Ascending aorta (tissue), 2 donors: ENCODE results near the gene IGLL1. TPM values are rescaled to one million over a fixed set of nuclear protein-coding genes. Genes with fewer than 3 reads are reported as not detected.

ENCODE experiments used
- DNase-seq, 2 donors: peaks; one replicate each; pipeline ENCODE4 v3.0.0-alpha.2; 2019; ENCODE audit warnings: low spot score in 2 of 2
- H3K27ac ChIP-seq, 2 donors: fragments of 200-600 bp; sonication (generic); one replicate each; pipeline ENCODE4 v1.5.1; 2016 to 2017; ENCODE audit warnings: mild to moderate bottlenecking in 1 of 2
- H3K27me3 ChIP-seq: fragments of 200-600 bp; sonication (generic); one replicate; pipeline ENCODE4 v1.5.1; 2017
- H3K36me3 ChIP-seq, 2 donors: fragments of 200-600 bp; sonication (generic); one replicate each; pipeline ENCODE4 v1.5.1; 2016
- H3K4me1 ChIP-seq, 2 donors: fragments of 200-600 bp; sonication (generic); one replicate each; pipeline ENCODE4 v1.5.1; 2016 to 2017; ENCODE audit warnings: mild to moderate bottlenecking in 1 of 2
- H3K4me3 ChIP-seq, 2 donors: fragments of 200-600 bp; sonication (generic); one replicate each; pipeline ENCODE4 v1.5.1; 2016 to 2017; ENCODE audit warnings: mild to moderate bottlenecking in 1 of 2
- H3K9me3 ChIP-seq, 2 donors: fragments of 200-600 bp; sonication (generic); one replicate each; pipeline ENCODE4 v1.5.1; 2016
- intact Hi-C: fragments of 100-400 bp; cut with DNase I; formaldehyde crosslinking; loops from one replicate; pipeline ENCODE4 v1.15.1; 2023
- total RNA-seq: library from RNA; depleted of rRNA; stranded (reverse); fragments of >200 nt; gene quantifications from one replicate; pipeline ENCODE4 v1.1.0, GENCODE V29; 2016
- TF ChIP-seq, protein P1 (sequence below), 3 experiments: fragments of 200-600 bp in 2 of 3; fragments of 450-650 bp in 1 of 3; sonication (generic) in 2 of 3; IDR thresholded peaks; one replicate each; pipeline ENCODE4 v1.5.1; 2016 to 2019; ENCODE audit warnings: antibody characterized with exemption in 3 of 3, mild to moderate bottlenecking in 1 of 3, moderate library complexity in 1 of 3

IGLL1 gene
- total RNA-seq, 1 donor from 2014 or later, result not detected

- Histone ChIP-seq H3K27me3 (no peaks in the 10 kb centered on the region), H3K9me3 (no peaks in the 10 kb centered on the region), H3K36me3 (no peaks in the 10 kb centered on the region), H3K4me3 (no peak overlapping the region), H3K4me1 (no peaks in the 10 kb centered on the region), H3K27ac (no peak overlapping the region)
- no peak for DNase-seq
- intact Hi-C loops, result no loop called here
- TF ChIP-seq, protein P1, sequence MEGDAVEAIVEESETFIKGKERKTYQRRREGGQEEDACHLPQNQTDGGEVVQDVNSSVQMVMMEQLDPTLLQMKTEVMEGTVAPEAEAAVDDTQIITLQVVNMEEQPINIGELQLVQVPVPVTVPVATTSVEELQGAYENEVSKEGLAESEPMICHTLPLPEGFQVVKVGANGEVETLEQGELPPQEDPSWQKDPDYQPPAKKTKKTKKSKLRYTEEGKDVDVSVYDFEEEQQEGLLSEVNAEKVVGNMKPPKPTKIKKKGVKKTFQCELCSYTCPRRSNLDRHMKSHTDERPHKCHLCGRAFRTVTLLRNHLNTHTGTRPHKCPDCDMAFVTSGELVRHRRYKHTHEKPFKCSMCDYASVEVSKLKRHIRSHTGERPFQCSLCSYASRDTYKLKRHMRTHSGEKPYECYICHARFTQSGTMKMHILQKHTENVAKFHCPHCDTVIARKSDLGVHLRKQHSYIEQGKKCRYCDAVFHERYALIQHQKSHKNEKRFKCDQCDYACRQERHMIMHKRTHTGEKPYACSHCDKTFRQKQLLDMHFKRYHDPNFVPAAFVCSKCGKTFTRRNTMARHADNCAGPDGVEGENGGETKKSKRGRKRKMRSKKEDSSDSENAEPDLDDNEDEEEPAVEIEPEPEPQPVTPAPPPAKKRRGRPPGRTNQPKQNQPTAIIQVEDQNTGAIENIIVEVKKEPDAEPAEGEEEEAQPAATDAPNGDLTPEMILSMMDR (IDR thresholded peaks at IDR 0.05), result no peak
Measured at GRCh38 chr22:23621082-23621780, 41.1 kb upstream of the IGLL1 start.

GRCh38 chr22:23613193-23613972, 33.3 kb upstream of the IGLL1 start:
- DNase-seq, result peak in 1 of 2 donors; percentile 5
- intact Hi-C loops, result no loop called here
- no peaks in the 10 kb centered on the region for H3K27me3 ChIP-seq
- H3K36me3 ChIP-seq, result no peaks in the 10 kb centered on the region
- H3K4me3 ChIP-seq, result no peak overlapping the region
- H3K9me3 ChIP-seq, result no peaks in the 10 kb centered on the region
- TF ChIP-seq, protein P1 (IDR thresholded peaks at IDR 0.05), result no peak
- no peak overlapping the region for H3K27ac ChIP-seq
- no peaks in the 10 kb centered on the region for H3K4me1 ChIP-seq

DNA sequence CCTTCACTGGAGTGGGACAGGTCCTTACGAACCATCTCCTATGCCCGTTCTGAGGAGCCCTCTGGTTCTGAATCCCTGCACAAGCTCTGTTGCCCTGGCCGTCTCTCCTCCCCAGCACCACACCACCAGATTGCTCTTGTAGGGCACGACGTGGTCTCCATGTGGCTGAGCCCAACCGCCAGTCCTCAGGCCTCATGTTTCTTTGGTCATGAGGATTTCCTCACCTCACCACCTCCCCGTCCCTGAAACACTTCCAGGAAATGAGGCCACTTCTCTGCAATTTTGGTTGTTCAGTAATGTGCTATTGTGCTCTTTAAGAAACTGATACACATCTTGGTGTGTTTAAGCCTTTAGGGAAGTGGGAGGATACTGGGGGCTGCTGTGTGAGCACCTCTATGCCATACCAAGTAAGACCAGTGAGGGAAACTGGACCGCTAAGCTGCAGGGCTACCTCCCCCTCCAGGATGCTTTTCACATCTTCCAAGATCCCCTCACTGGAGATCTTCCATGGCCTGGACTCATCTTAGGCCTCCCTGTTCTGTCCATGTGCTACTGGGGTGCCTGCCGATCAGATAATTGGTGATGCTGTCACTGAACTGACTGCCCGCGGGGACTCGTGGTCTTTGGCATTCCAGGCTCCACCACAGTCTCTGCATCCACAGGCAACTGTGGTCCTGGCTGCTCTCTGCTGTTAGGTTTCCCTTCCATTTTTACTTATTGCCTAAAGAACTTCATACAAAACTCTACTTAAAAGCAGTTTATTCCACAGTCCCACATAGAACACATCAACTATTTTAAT, 30.1 kb upstream of the IGLL1 start:
- TF ChIP-seq, protein P1 (IDR thresholded peaks at IDR 0.05), result no peak
- Histone ChIP-seq H3K27ac (no peak overlapping the region), H3K4me3 (no peak overlapping the region), H3K27me3 (no peaks in the 10 kb centered on the region), H3K9me3 (no peaks in the 10 kb centered on the region), H3K4me1 (no peaks in the 10 kb centered on the region), H3K36me3 (no peaks in the 10 kb centered on the region)
- no peak for DNase-seq
- intact Hi-C loops, result no loop called here

DNA sequence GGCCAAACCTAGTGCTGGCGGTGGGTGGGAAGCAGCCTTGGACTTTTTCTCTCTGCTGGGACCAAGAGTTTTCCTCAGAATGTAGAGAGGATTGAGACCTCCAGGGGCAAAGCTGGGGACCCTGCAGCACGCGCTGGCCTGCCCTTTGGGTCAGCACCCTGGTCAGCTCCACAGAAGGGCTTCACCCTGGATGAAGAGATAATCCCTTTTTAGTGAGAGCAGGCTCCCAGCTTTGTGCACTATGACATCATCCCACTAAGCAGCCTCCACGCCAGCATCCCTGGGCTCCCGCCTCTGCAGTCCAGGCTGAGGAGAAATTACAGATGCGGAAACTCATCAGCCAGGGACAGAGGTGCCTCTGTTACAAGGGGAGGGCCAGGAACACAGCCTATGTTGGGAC, 28.5 kb upstream of the IGLL1 start:
- no peaks in the 10 kb centered on the region for H3K36me3 ChIP-seq
- no peak for DNase-seq

More for the DNA sequence above, 28.5 kb upstream of the IGLL1 start:
- H3K27ac ChIP-seq, result no peak overlapping the region
- no peaks in the 10 kb centered on the region for H3K9me3 ChIP-seq
- TF ChIP-seq, protein P1 (IDR thresholded peaks at IDR 0.05), result no peak
- intact Hi-C loops, result no loop called here
- no peak overlapping the region for H3K4me3 ChIP-seq
- no peaks in the 10 kb centered on the region for H3K27me3 ChIP-seq
- H3K4me1 ChIP-seq, result no peaks in the 10 kb centered on the region
